SU-DHL-6 (cell line): ENCODE results near the gene SMAD2.

Experiments used
- H2AFZ ChIP-seq: fragments of 200-600 bp; sonication (generic); 2 replicates; pipeline ENCODE4 v1.6.1; 2014; ENCODE audit warnings: low read depth, mild to moderate bottlenecking, moderate library complexity, mixed read lengths, antibody characterized with exemption, low read length; ENCODE audit not compliant: severe bottlenecking
- H3F3A ChIP-seq: fragments of 200-600 bp; shearing (Covaris generic); 2 replicates; pipeline ENCODE4 v1.6.0; 2016; ENCODE audit warnings: antibody characterized with exemption, mild to moderate bottlenecking; ENCODE audit not compliant: insufficient read depth
- H3K27ac ChIP-seq: fragments of 200-600 bp; sonication (generic); 2 replicates; pipeline ENCODE4 v1.5.1; 2016; ENCODE audit warnings: low read depth, mild to moderate bottlenecking, low read length, moderate library complexity, mixed read lengths
- H3K27me3 ChIP-seq: fragments of 200-600 bp; sonication (generic), shearing (Covaris generic); 2 replicates; pipeline ENCODE4 v1.6.0; 2014; ENCODE audit warnings: mild to moderate bottlenecking, low read length
- H3K36me3 ChIP-seq: fragments of 200-600 bp; sonication (generic); 2 replicates; pipeline ENCODE4 v1.6.1; 2014; ENCODE audit warnings: mild to moderate bottlenecking, low read length, mixed read lengths
- H3K4me2 ChIP-seq: fragments of 300-600, 200-600 bp; shearing (Covaris generic), sonication (generic); 2 replicates; pipeline ENCODE4 v1.6.0; 2014; ENCODE audit warnings: low read length, low read depth, mild to moderate bottlenecking; ENCODE audit not compliant: poor library complexity, severe bottlenecking
- H3K4me3 ChIP-seq: fragments of 200-600 bp; sonication (generic); 2 replicates; pipeline ENCODE4 v1.5.1; 2014; ENCODE audit warnings: antibody characterized with exemption, low read length, mild to moderate bottlenecking, mixed read lengths; ENCODE audit not compliant: insufficient read depth, poor library complexity, severe bottlenecking
- H3K79me2 ChIP-seq: fragments of 200-600 bp; sonication (generic); 2 replicates; pipeline ENCODE4 v1.6.1; 2014; ENCODE audit warnings: mild to moderate bottlenecking, low read length, moderate library complexity; ENCODE audit not compliant: insufficient read depth
- H3K9ac ChIP-seq: fragments of 200-600 bp; sonication (generic); 2 replicates; pipeline ENCODE4 v1.7.0; 2014; ENCODE audit warnings: mild to moderate bottlenecking, low read length
- H3K9me2 ChIP-seq: fragments of 200-600 bp; sonication (generic); replicated peaks from 2 replicates; pipeline ENCODE4 v1.6.1; 2014; ENCODE audit warnings: low read length; ENCODE audit not compliant: insufficient read depth
- H3K9me3 ChIP-seq: fragments of 200-600 bp; sonication (generic); 2 replicates; pipeline ENCODE4 v1.6.1; 2014; ENCODE audit warnings: low read length, mixed read lengths; ENCODE audit not compliant: insufficient read depth
- H4K20me1 ChIP-seq: fragments of 200-600 bp; sonication (generic); 2 replicates; pipeline ENCODE4 v1.6.1; 2014; ENCODE audit warnings: low read depth, mild to moderate bottlenecking, antibody characterized with exemption, low read length, moderate library complexity, mixed read lengths
- CTCF ChIP-seq: fragments of 200-600 bp; sonication (generic); IDR thresholded peaks from one replicate; pipeline ENCODE4 v1.5.1; 2017; ENCODE audit warnings: antibody characterized with exemption, mild to moderate bottlenecking, low read length, moderate library complexity; ENCODE audit not compliant: insufficient read depth, poor library complexity, severe bottlenecking
- EZH2phosphoT487 ChIP-seq: fragments of 200-600 bp; sonication (generic), shearing (Covaris generic); conservative IDR thresholded peaks from 2 replicates; pipeline ENCODE4 v1.6.1; 2018; ENCODE audit warnings: mild to moderate bottlenecking, antibody characterized with exemption, low read length, moderate library complexity, mixed read lengths

Gene SMAD2

GRCh38 chr18:47799376-47799775, 131.1 kb downstream of the SMAD2 start:
- H3F3A ChIP-seq: no peaks in the 10 kb centered on the region
- no peaks in the 10 kb centered on the region for H3K36me3 ChIP-seq
- H3K9me2 ChIP-seq: no peaks in the 10 kb centered on the region
- H4K20me1 ChIP-seq: no peaks in the 10 kb centered on the region
- H3K27ac ChIP-seq: no peak overlapping the region
- no peak overlapping the region for H3K9ac ChIP-seq
- H2AFZ ChIP-seq: no peak overlapping the region
- no peaks in the 10 kb centered on the region for H3K9me3 ChIP-seq
- H3K79me2 ChIP-seq: no peaks in the 10 kb centered on the region
- H3K4me2 ChIP-seq: no peak overlapping the region
- H3K27me3 ChIP-seq: no peaks in the 10 kb centered on the region
- no peak for TF ChIP-seq EZH2phosphoT487
- TF ChIP-seq CTCF: no peak
- no peak overlapping the region for H3K4me3 ChIP-seq

DNA sequence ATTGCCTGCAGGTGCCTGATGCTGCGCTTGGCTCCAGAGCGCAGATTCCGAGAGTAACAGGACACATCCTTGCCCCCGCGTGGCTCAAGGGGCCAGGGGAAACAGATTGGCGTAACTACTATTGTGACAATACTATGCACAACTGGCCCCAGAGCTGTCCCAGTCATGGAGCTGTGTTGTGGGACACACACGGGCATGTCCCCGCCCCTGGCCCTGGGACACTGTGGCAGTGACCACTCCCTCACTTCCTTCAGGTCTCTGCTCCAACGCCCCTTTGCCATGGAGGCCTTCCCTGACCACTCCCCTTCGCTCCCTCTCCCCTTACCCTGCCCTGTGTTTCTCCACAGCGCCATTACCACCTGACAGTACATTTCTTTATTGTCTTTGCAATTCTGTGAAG, 132.1 kb downstream of the SMAD2 start:
- no peak overlapping the region for H2AFZ ChIP-seq
- H3K27ac ChIP-seq: no peak overlapping the region

GRCh38 chr18:47797126-47797525, 133.3 kb downstream of the SMAD2 start:
- no peak overlapping the region for H3K27ac ChIP-seq
- H3F3A ChIP-seq: no peaks in the 10 kb centered on the region
- H3K9me3 ChIP-seq: no peaks in the 10 kb centered on the region
- no peak overlapping the region for H3K4me3 ChIP-seq
- no peaks in the 10 kb centered on the region for H3K27me3 ChIP-seq
- no peaks in the 10 kb centered on the region for H4K20me1 ChIP-seq
- H2AFZ ChIP-seq: no peak overlapping the region
- no peaks in the 10 kb centered on the region for H3K79me2 ChIP-seq
- no peaks in the 10 kb centered on the region for H3K9me2 ChIP-seq
- H3K9ac ChIP-seq: no peak overlapping the region
- TF ChIP-seq EZH2phosphoT487: no peak
- no peak for TF ChIP-seq CTCF
- H3K36me3 ChIP-seq: no peaks in the 10 kb centered on the region
- H3K4me2 ChIP-seq: no peak overlapping the region

More for the DNA sequence above, 132.1 kb downstream of the SMAD2 start:
- Histone ChIP-seq H4K20me1 (no peaks in the 10 kb centered on the region), H3F3A (no peaks in the 10 kb centered on the region), H3K79me2 (no peaks in the 10 kb centered on the region), H3K9me3 (no peaks in the 10 kb centered on the region), H3K4me3 (no peak overlapping the region), H3K36me3 (no peaks in the 10 kb centered on the region), H3K9ac (no peak overlapping the region), H3K27me3 (no peaks in the 10 kb centered on the region), H3K4me2 (no peak overlapping the region), H3K9me2 (no peaks in the 10 kb centered on the region)
- no peak for TF ChIP-seq EZH2phosphoT487
- no peak for TF ChIP-seq CTCF

DNA sequence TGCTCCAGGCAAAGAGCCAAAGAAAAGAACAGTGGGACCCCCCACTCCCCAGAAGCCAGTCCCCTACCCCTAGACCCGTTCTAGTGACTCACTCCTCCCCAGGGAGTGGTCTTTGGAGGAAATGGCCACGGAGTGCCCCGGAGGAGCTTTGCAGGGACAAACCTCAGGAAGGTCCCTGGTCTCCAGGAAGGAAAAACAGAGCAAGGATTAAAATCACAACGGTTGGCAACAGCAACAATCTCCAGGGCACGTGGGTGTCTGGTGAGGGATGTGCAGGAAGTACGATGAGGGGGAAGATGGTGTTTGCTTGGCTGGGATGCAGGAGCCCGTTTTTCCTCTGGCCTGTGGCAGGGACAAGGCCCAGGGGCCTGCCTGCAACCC, 135.0 kb downstream of the SMAD2 start:
- H3K4me2 ChIP-seq: no peak overlapping the region
- H3K27ac ChIP-seq: no peak overlapping the region
- H3K79me2 ChIP-seq: no peaks in the 10 kb centered on the region
- no peaks in the 10 kb centered on the region for H4K20me1 ChIP-seq
- no peaks in the 10 kb centered on the region for H3K36me3 ChIP-seq
- no peaks in the 10 kb centered on the region for H3F3A ChIP-seq
- H3K9me2 ChIP-seq: no peaks in the 10 kb centered on the region
- no peaks in the 10 kb centered on the region for H3K9me3 ChIP-seq
- H2AFZ ChIP-seq: no peak overlapping the region
- no peaks in the 10 kb centered on the region for H3K27me3 ChIP-seq
- TF ChIP-seq CTCF (no peak), EZH2phosphoT487 (no peak)
- no peak overlapping the region for H3K4me3 ChIP-seq
- no peak overlapping the region for H3K9ac ChIP-seq
